HepG2 (cell line): ENCODE data around the gene ACTL8.

ENCODE experiments used
- SRSF4 ChIP-seq: fragments of 200-400 bp; formaldehyde crosslinking; IDR thresholded peaks from one replicate; pipeline ENCODE4 v1.6.1; 2018; ENCODE audit warnings: mild to moderate bottlenecking, low read depth, low read length, moderate library complexity; ENCODE audit not compliant: poor library complexity, severe bottlenecking
- ZNF446 ChIP-seq: sonication (generic); formaldehyde crosslinking; IDR thresholded peaks from 2 replicates; pipeline ENCODE4 v1.5.0; 2020; ENCODE audit warnings: mild to moderate bottlenecking, missing genetic modification reagents
- TF ChIP-seq, protein P1 (sequence below): sonication (generic); formaldehyde crosslinking; IDR thresholded peaks from 2 replicates; pipeline ENCODE4 v1.5.0; 2020; ENCODE audit warnings: mild to moderate bottlenecking, missing genetic modification reagents, moderate library complexity

DNA sequence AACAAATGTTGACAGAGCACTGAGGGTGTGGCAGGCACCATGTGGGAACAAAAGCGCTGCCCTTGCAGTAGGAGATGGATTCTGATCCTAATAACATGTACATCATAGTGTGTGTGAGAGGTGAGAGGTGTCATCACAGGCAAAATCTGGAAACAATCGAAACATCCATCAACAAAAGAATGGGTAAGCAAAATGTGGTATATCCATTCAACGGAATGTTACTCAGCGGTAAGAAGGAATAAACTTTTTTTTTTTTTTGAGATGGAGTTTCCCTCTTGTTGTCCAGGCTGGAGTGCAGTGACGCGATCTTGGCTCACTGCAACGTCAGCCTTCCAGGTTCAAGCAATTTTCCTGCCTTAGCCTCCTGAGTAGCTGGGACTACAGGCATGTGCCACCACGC is 112.3 kb downstream of the ACTL8 start:
- no peak for TF ChIP-seq SRSF4
- no peak for TF ChIP-seq ZNF446 (CRISPR knock-in tag)
- TF ChIP-seq, protein P1, sequence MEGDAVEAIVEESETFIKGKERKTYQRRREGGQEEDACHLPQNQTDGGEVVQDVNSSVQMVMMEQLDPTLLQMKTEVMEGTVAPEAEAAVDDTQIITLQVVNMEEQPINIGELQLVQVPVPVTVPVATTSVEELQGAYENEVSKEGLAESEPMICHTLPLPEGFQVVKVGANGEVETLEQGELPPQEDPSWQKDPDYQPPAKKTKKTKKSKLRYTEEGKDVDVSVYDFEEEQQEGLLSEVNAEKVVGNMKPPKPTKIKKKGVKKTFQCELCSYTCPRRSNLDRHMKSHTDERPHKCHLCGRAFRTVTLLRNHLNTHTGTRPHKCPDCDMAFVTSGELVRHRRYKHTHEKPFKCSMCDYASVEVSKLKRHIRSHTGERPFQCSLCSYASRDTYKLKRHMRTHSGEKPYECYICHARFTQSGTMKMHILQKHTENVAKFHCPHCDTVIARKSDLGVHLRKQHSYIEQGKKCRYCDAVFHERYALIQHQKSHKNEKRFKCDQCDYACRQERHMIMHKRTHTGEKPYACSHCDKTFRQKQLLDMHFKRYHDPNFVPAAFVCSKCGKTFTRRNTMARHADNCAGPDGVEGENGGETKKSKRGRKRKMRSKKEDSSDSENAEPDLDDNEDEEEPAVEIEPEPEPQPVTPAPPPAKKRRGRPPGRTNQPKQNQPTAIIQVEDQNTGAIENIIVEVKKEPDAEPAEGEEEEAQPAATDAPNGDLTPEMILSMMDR (CRISPR knock-in tag) = no peak
